ENCODE measurements around the gene ALDH3A2. TPM values are rescaled to one million over a fixed set of nuclear protein-coding genes. Genes with fewer than 3 reads are reported as not detected.
"Not testable (repeated sequence)": the region's sequence is repeated elsewhere in the genome, so short reads cannot be mapped to it uniquely, and the experiment has no call there.

Gene ALDH3A2
- total RNA-seq, 1 experiment from 2014 or later: 111 TPM

- in situ Hi-C loops (cut with HindIII; ENCODE audit: low sequenced_read_pairs): no loop called here
- no peak for DNase-seq (ENCODE audit: low spot score)
Measured at GRCh38 chr17:19672009-19672750, 23.6 kb downstream of the ALDH3A2 start.

GRCh38 chr17:19673623-19674022 lies 25.1 kb downstream of the ALDH3A2 start:
- no peak for DNase-seq (ENCODE audit: low spot score)
- in situ Hi-C loops (cut with HindIII; ENCODE audit: low sequenced_read_pairs): no loop called here

GRCh38 chr17:19676896-19677295 lies 28.3 kb downstream of the ALDH3A2 start:
- in situ Hi-C loops (cut with HindIII; ENCODE audit: low sequenced_read_pairs): no loop called here

GRCh38 chr17:19677736-19678379 lies 29.3 kb downstream of the ALDH3A2 start:
- DNase-seq (ENCODE audit: low spot score): no peak
- in situ Hi-C loops (cut with HindIII; ENCODE audit: low sequenced_read_pairs): no loop called here

More at GRCh38 chr17:19676896-19677295, 28.3 kb downstream of the ALDH3A2 start:
- DNase-seq (ENCODE audit: low spot score): no peak

GRCh38 chr17:19678581-19679453 lies 30.3 kb downstream of the ALDH3A2 start:
- in situ Hi-C loops (cut with HindIII; ENCODE audit: low sequenced_read_pairs): no loop called here
- DNase-seq (ENCODE audit: low spot score): no peak

GRCh38 chr17:19683117-19683516 lies 34.6 kb downstream of the ALDH3A2 start:
- no peak for DNase-seq (ENCODE audit: low spot score)
- in situ Hi-C loops (cut with HindIII; ENCODE audit: low sequenced_read_pairs): no loop called here

- in situ Hi-C loops (cut with HindIII; ENCODE audit: low sequenced_read_pairs); DNase-seq (ENCODE audit: low spot score): not testable (repeated sequence)
Measured at GRCh38 chr17:19684909-19685580, 36.5 kb downstream of the ALDH3A2 start.

- in situ Hi-C loops (cut with HindIII; ENCODE audit: low sequenced_read_pairs): no loop called here
- no peak for DNase-seq (ENCODE audit: low spot score)
Measured at GRCh38 chr17:19686400-19687090, 38.0 kb downstream of the ALDH3A2 start.

- no peak for DNase-seq (ENCODE audit: low spot score)
- in situ Hi-C loops (cut with HindIII; ENCODE audit: low sequenced_read_pairs): no loop called here
Measured at GRCh38 chr17:19702217-19702641, 53.7 kb downstream of the ALDH3A2 start.

- no peak for DNase-seq (ENCODE audit: low spot score)
- in situ Hi-C loops (cut with HindIII; ENCODE audit: low sequenced_read_pairs): no loop called here
Measured at GRCh38 chr17:19703106-19703827, 54.7 kb downstream of the ALDH3A2 start.

GRCh38 chr17:19703828-19704613 lies 55.5 kb downstream of the ALDH3A2 start:
- DNase-seq (ENCODE audit: low spot score): no peak
- in situ Hi-C loops (cut with HindIII; ENCODE audit: low sequenced_read_pairs): no loop called here

- DNase-seq (ENCODE audit: low spot score): no peak
- in situ Hi-C loops (cut with HindIII; ENCODE audit: low sequenced_read_pairs): no loop called here
Measured at GRCh38 chr17:19705201-19705600, 56.6 kb downstream of the ALDH3A2 start.

GRCh38 chr17:19705771-19706770 lies 57.5 kb downstream of the ALDH3A2 start:
- in situ Hi-C loops (cut with HindIII; ENCODE audit: low sequenced_read_pairs): no loop called here
- no peak for DNase-seq (ENCODE audit: low spot score)

GRCh38 chr17:19706791-19707727 lies 58.5 kb downstream of the ALDH3A2 start:
- in situ Hi-C loops (cut with HindIII; ENCODE audit: low sequenced_read_pairs): no loop called here
- DNase-seq (ENCODE audit: low spot score): no peak

- no peak for DNase-seq (ENCODE audit: low spot score)
- in situ Hi-C loops (cut with HindIII; ENCODE audit: low sequenced_read_pairs): no loop called here
Measured at GRCh38 chr17:19707728-19708221, 59.2 kb downstream of the ALDH3A2 start.
